Stimulated activated naive CD8-positive, alpha-beta T cell treated with anti-CD3 and anti-CD28 coated beads, Interleukin-15, amount 100 ng/mL, for 72 hours (primary cell): ENCODE results near the gene CYFIP1.

Experiments used
- ATAC-seq: fragments of 150-1000 bp; cut with Tn5 transposase; 2 replicates; pipeline ENCODE4 v1.10.0; 2021; ENCODE audit warnings: mild to moderate bottlenecking, moderate library complexity
- DNase-seq, 2 donors: peaks; one replicate each; pipeline ENCODE4 v3.0.0; 2021 to 2022
- H3K27ac Mint-ChIP-seq, 2 donors: one replicate each; pipeline ENCODE4 v1.8.0; 2022; ENCODE audit warnings: mild to moderate bottlenecking in 2 of 2, mixed read lengths in 2 of 2, moderate library complexity in 2 of 2
- H3K27me3 Mint-ChIP-seq: one replicate; pipeline ENCODE4 v1.8.0; 2022; ENCODE audit warnings: mixed read lengths
- H3K4me1 Mint-ChIP-seq: one replicate; pipeline ENCODE4 v1.8.0; 2022; ENCODE audit warnings: mild to moderate bottlenecking, mixed read lengths
- H3K4me3 Mint-ChIP-seq, 2 donors: one replicate each; pipeline ENCODE4 v1.8.0; 2022; ENCODE audit warnings: mild to moderate bottlenecking in 2 of 2, mixed read lengths in 2 of 2, moderate library complexity in 1 of 2
- H3K9me3 Mint-ChIP-seq, 2 donors: one replicate each; pipeline ENCODE4 v1.8.0; 2022; ENCODE audit warnings: mixed read lengths in 2 of 2

Gene CYFIP1

DNA sequence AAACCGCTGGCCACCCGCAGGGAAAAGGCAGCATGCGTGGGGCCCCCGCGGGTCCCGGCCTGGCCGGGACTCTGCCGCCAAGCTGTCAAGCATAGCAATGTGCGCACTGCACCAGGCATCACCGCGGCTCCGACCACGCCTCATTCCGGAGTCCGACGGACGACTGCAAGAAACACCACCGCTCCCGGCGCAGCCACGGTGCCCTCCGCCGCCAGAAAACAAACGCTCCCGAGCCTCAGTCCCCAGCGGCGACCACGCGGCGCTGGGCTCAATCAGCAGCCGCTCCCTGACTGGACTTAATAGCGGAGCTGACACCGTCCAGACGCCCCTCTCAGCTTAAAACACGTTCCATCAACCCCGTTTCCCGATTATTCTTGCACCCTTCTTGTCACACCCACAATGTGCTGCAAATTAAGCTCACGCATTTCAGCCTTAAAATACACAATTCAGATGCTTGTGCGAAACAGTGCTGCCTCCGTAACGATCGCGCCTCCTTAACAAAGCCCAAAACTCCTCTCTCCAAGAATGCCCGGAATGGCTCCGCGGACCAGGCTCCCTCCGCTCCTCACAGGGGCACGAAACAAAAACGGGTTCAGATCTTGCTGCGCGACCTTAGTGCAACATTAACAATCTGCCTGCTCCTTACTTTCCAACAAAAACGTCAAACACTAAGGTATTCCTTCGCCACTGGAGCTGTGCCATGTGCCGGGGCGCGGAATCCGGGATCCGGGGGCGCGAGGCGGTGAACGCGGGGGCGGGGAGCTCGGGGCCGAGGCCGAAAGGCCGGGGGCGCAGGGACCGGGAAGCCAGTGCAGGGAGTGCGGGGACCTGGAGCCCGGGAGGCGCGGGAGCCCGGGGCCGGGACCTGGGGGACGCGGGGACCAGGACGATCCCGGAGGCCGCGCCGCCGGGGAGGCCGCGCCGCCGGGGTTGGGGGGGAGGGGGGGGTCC lies 655 bp downstream of the CYFIP1 start:
- peaks cover 16% of the 10 kb centered on the region for H3K4me1 Mint-ChIP-seq
- ATAC-seq (peak; percentile 74), DNase-seq (peak; percentile 35 to 43)
- peak overlapping the region; percentile 91 to 93 for H3K4me3 Mint-ChIP-seq
- H3K27me3 Mint-ChIP-seq: peaks cover 18% of the 10 kb centered on the region
- H3K27ac Mint-ChIP-seq: peak overlapping the region; percentile 7 to 80
- H3K9me3 Mint-ChIP-seq: no peaks in the 10 kb centered on the region

DNA sequence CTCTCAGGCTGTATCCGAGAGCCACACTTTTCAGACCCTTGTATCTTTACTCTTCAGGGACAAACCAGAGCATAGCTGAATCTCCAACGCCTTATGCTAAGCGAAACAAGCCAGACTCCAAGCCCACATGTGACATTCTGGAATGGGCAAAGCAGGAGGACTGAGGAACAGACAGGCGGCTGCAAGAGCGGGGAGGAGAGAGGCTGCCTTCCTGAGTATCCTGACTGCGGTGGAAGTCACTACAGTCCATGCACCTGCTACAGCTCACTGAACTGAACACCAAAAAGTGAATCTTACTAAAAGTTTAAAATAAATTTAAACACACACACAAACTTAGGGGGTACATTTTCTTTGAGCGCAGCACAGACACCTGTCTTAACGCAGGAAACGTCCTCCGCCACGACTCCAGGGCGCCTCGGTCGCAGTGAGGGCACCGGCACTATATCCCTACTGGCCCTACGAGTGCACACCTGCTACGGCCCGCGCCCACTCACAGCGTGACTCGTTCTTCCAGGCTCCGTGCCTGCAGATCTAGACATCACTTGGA lies 1.4 kb downstream of the CYFIP1 start:
- peak; percentile 64 for ATAC-seq
- Mint-ChIP-seq H3K4me3 (peak overlapping the region; percentile 91 to 93), H3K27me3 (peaks cover 18% of the 10 kb centered on the region), H3K4me1 (peaks cover 16% of the 10 kb centered on the region), H3K9me3 (no peaks in the 10 kb centered on the region), H3K27ac (peak overlapping the region in 1 of 2 donors; percentile 7)
- DNase-seq: no peak

DNA sequence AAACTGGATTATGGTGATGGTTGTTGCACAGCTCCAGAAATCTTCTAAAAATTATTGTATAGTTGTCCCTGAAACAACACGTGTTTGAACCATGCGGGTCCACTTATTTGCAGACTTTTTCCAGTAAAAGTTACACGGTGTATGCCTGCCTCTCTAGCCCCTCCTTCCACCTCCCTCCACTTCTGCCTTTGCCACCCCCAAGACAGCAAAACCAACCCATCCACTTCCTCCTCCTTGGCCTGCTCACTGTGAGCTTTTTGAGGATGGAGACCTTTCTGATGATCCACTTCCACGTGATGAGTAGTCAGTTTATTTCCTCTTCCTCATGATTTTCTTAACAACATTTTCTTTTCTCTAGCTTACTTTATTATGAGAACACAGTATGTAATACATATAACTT lies 5.4 kb downstream of the CYFIP1 start:
- no peak for ATAC-seq
- H3K9me3 Mint-ChIP-seq: no peaks in the 10 kb centered on the region
- H3K27ac Mint-ChIP-seq: peak overlapping the region in 1 of 2 donors; percentile 15
- no peak for DNase-seq
- no peak overlapping the region for H3K4me3 Mint-ChIP-seq
- H3K4me1 Mint-ChIP-seq: peaks cover 20% of the 10 kb centered on the region
- peaks cover 23% of the 10 kb centered on the region for H3K27me3 Mint-ChIP-seq

DNA sequence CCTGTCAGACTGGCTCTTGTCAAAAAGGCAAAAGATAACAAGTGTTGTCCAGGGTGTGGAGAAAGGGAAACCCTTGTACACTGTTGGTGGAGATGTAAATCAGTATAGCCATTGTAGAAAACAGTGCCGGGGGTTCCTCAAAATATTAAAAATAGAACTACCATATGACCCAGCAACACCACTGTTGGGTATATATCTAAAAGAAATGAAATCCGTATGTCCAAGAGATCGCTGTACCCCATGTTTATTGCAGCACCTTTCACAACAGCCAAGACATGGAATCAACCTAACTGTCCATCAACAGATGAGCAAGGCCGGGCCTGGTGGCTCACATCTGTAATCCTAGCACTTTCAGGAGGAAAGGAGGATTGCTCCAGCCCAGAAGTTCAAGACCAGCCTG lies 6.2 kb downstream of the CYFIP1 start:
- no peak for DNase-seq
- H3K4me3 Mint-ChIP-seq: no peak overlapping the region
- H3K27me3 Mint-ChIP-seq: peaks cover 16% of the 10 kb centered on the region
- H3K4me1 Mint-ChIP-seq: peaks cover 12% of the 10 kb centered on the region
- H3K27ac Mint-ChIP-seq: no peak overlapping the region
- peaks cover 0 to 6% of the 10 kb centered on the region in 2 donors for H3K9me3 Mint-ChIP-seq
- ATAC-seq: no peak

DNA sequence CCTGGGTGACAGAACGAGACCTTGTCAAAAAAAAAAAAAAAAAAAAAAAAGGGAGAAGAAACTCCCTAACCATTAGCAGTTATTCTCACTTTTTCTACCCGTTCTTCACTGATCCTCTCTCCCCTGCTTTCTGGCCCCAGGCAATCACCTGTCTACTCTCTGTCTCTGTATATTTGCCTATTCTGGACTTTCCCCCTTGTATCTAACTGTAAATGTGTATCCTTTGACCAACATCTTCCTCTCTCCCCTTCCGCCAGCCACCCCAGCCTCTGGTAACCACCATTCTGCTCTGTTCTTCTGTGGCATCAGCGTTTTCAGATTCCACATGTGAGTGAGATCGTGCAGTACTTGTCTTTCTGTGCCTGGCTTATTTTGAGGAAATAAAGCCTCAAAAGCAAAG lies 6.9 kb downstream of the CYFIP1 start:
- peaks cover 0 to 6% of the 10 kb centered on the region in 2 donors for H3K9me3 Mint-ChIP-seq
- H3K27ac Mint-ChIP-seq: peak overlapping the region in 1 of 2 donors; percentile 23
- peaks cover 5% of the 10 kb centered on the region for H3K4me1 Mint-ChIP-seq
- DNase-seq (no peak), ATAC-seq (no peak)
- H3K27me3 Mint-ChIP-seq: peaks cover 9% of the 10 kb centered on the region
- H3K4me3 Mint-ChIP-seq: no peak overlapping the region

DNA sequence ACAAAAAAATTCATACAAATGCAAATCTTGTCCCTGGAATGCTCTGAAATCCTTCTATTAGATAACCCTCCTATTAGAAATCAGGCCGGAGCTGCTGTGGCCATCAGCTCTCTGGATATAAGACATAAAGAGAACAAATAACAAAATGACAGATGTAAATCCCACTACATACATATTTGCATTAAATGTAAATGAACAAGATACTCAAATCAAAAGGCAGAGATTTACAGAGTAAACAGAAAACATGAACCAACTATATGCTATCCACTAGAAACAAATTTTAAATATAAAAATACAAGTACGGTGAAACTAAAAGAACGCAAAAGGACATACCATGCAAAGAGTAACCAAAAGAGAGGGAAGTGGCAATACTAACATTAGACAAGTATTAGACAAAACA lies 10.7 kb downstream of the CYFIP1 start:
- Mint-ChIP-seq H3K4me3 (no peak overlapping the region), H3K4me1 (peaks cover 5% of the 10 kb centered on the region), H3K27me3 (peaks cover 8% of the 10 kb centered on the region), H3K9me3 (peaks cover 0 to 6% of the 10 kb centered on the region in 2 donors), H3K27ac (no peak overlapping the region)
- ATAC-seq (no peak), DNase-seq (no peak)

DNA sequence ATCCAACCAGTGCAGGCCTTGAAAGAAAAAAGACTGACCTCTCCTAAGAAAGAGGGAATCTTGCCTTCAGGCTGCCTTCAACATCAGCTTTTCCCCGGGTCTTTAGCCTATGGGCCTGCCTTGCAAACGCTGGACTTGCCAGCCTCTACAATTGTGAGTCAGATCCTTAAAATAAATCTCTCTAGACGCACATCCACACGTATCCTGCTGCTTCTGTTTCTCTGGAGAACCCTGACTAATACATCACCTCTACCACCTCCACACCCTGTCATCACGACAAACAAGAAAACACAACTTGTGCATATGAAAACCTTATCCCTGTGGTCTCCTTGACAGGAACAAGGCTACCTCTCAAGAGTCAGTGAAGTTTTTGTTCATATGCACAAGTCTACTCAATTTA lies 11.8 kb downstream of the CYFIP1 start:
- H3K4me1 Mint-ChIP-seq: peaks cover 3% of the 10 kb centered on the region
- no peak for DNase-seq
- H3K27ac Mint-ChIP-seq: peak overlapping the region in 1 of 2 donors; percentile 9
- peaks cover 4% of the 10 kb centered on the region for H3K27me3 Mint-ChIP-seq
- H3K9me3 Mint-ChIP-seq: peaks cover 0 to 6% of the 10 kb centered on the region in 2 donors
- H3K4me3 Mint-ChIP-seq: no peak overlapping the region
- ATAC-seq: no peak

DNA sequence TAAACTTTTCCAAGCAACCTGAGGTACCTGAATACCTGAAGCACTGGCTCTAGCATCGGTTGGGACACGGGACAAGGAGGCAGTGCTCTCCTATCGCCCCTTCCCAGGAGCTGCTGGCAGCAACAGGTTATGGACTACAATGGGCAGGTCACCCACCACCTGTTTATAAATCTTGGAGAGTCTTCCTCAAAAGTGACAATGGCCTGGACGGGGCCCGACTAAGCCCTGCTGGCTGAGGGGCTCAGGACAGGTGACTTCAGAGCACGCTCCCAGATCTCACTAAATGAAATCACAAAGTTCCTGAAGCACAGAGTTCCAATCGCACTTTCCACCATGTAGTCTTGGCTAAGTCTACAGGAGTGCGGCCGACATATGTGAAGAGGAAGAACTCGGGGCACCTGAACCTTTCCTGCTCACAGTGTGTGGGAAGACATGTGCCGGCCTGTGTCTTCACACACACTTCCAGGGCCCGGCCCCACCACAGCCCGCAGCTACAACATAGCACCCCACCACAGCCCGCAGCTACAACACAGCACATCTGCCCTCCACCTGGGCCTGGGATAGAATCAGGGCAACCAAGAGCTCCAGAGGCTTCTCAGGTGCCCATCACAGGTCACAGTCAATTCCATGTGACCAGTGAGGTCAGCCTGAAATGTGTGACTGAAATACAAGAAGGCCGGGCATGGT lies 12.9 kb downstream of the CYFIP1 start:
- peaks cover 0 to 6% of the 10 kb centered on the region in 2 donors for H3K9me3 Mint-ChIP-seq
- no peak for DNase-seq
- H3K4me3 Mint-ChIP-seq: no peak overlapping the region
- no peak overlapping the region for H3K27ac Mint-ChIP-seq
- no peaks in the 10 kb centered on the region for H3K27me3 Mint-ChIP-seq
- no peak for ATAC-seq
- H3K4me1 Mint-ChIP-seq: no peaks in the 10 kb centered on the region

DNA sequence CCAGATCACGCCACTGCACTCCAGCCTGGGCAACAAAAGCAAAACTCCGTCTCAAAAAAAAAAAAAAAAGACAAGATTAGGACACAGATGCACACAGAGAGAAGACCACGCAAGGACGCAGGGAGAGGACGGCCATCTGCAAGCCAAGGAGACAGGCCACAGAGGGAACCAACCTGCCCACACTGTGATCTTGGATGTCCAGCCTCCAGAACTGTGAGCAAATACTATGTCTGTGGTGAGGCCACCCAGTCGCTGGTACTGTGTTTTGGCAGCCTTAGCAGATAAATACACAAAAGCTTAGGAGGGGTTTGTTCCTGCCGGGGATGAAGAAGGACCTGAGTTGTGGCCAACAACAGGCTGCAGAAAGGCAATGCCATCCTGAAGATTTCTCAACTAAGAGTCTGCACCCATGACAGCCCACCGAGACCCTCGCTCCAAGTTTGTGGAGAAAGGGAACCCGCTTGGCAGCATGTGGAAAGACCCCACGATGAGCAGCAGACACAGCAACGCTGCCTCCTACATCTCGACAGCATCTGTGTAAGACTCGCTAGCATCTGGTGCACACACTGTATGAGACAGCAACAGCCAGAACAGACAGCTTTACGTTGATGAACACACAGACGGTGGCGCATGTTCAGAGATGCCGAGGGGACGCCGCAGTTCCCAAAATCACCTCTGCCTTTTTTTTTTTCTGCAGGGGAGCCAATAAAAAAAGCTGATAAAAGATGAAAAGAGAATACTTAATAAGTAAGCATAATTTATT lies 13.7 kb downstream of the CYFIP1 start:
- no peak for DNase-seq
- H3K9me3 Mint-ChIP-seq: peaks cover 0 to 6% of the 10 kb centered on the region in 2 donors
- no peaks in the 10 kb centered on the region for H3K4me1 Mint-ChIP-seq
- no peak for ATAC-seq
- no peak overlapping the region for H3K4me3 Mint-ChIP-seq
- H3K27me3 Mint-ChIP-seq: no peaks in the 10 kb centered on the region
- no peak overlapping the region for H3K27ac Mint-ChIP-seq

DNA sequence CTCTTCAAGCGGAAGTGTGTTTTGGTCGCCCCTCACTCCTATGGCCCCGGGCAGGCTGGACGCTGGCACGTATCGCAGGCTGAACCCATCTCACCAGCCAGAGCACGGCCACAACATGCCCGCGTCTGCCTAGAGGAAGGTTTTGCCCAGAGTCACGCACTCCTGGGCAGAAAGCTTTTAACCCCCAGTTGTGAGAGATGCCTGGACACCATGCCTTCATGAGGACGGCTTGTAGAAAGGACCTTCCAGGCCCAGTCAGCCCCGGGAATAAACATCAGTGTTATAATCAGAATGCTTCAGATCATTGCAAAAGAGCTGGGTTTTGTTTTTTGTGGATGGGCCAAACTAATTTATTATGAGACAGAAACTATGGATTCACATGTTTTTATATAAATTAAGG lies 16.5 kb downstream of the CYFIP1 start:
- Mint-ChIP-seq H3K4me1 (peaks cover 3% of the 10 kb centered on the region), H3K9me3 (no peaks in the 10 kb centered on the region), H3K27ac (no peak overlapping the region), H3K4me3 (no peak overlapping the region), H3K27me3 (no peaks in the 10 kb centered on the region)
- DNase-seq (no peak), ATAC-seq (no peak)

DNA sequence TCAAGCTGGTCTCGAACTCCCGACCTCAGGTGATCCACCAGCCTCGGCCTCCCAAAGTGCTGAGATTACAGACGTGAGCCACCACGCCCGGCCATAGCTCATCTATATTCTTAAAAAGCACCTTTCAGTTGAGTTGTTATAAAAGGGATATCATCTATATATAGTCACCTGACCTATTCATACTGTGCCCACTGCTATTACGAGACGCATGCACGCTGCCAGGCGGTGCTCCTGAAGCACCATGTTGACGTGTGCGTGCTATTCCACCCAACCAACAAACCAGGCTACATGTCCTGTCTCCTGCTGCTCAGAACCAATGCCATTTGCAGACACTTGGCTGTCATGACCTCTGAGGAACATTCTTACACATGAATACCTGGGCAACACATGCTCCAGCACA lies 17.6 kb downstream of the CYFIP1 start:
- Mint-ChIP-seq H3K9me3 (no peaks in the 10 kb centered on the region), H3K4me3 (no peak overlapping the region), H3K27ac (no peak overlapping the region), H3K27me3 (no peaks in the 10 kb centered on the region), H3K4me1 (peaks cover 6% of the 10 kb centered on the region)
- ATAC-seq (no peak), DNase-seq (no peak)

DNA sequence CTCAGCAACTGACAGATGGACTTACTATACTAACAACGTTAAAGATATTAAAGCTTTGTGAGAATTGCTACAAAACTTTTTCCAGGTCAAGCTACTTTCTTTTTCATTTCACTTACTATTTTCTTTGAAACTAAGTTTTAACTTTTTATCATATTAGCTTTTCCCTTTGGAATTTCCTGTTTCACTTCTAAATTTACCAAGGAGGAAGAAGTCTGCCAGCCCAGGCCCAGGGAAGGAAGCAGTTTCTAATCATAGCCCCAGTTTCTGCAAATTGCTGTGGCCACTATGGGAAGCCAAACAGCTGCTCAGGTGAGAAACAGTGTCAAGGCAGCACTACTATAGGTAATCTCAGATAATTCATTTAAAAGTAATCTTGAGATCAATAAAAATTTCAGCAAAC lies 18.4 kb downstream of the CYFIP1 start:
- Mint-ChIP-seq H3K4me1 (peaks cover 6% of the 10 kb centered on the region), H3K27me3 (no peaks in the 10 kb centered on the region), H3K4me3 (no peak overlapping the region), H3K27ac (no peak overlapping the region), H3K9me3 (no peaks in the 10 kb centered on the region)
- ATAC-seq: no peak
- no peak for DNase-seq

DNA sequence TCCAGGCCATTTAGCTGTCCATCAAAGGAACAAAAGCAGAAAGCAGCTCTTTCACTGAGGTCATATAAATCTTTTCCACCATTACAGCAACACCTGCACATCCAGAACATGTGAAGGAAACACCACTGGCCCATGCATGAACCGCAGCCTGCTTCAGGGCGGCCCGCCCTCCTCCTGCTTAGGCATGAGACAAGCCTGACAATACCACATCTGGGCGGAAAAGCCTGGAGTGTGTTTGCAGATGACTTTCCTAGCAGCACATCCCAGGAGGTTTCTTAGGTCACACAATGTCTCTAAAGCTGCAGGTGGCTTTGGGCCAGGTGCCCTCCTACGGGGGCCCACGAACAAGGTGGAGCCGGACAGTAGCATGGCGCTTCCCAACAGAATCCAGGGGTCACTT lies 19.6 kb downstream of the CYFIP1 start:
- no peak for ATAC-seq
- Mint-ChIP-seq H3K4me3 (no peak overlapping the region), H3K9me3 (no peaks in the 10 kb centered on the region), H3K27ac (no peak overlapping the region), H3K27me3 (no peaks in the 10 kb centered on the region), H3K4me1 (peaks cover 6% of the 10 kb centered on the region)
- DNase-seq: no peak

DNA sequence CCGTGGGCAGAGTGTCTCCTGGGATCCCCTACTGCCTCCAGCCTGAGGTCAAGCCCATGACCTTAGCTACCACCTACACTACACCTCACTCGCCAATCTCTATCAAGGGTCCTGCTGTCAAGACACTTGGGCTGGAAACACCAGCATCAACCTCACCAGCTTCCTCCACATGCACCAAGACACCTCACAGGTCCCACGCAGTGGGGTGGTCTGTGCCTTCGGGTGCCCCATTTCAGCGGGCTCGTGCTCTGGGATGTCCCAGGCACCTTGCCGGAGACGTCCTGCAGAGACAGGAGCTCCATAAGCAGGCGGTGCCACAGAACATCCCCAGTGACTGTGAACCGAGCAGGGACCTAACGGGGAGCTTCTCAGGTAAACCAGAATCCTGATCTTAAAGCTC lies 20.0 kb downstream of the CYFIP1 start:
- Mint-ChIP-seq H3K27me3 (no peaks in the 10 kb centered on the region), H3K4me3 (no peak overlapping the region), H3K9me3 (no peaks in the 10 kb centered on the region), H3K4me1 (peaks cover 6% of the 10 kb centered on the region), H3K27ac (no peak overlapping the region)
- DNase-seq (no peak), ATAC-seq (no peak)

DNA sequence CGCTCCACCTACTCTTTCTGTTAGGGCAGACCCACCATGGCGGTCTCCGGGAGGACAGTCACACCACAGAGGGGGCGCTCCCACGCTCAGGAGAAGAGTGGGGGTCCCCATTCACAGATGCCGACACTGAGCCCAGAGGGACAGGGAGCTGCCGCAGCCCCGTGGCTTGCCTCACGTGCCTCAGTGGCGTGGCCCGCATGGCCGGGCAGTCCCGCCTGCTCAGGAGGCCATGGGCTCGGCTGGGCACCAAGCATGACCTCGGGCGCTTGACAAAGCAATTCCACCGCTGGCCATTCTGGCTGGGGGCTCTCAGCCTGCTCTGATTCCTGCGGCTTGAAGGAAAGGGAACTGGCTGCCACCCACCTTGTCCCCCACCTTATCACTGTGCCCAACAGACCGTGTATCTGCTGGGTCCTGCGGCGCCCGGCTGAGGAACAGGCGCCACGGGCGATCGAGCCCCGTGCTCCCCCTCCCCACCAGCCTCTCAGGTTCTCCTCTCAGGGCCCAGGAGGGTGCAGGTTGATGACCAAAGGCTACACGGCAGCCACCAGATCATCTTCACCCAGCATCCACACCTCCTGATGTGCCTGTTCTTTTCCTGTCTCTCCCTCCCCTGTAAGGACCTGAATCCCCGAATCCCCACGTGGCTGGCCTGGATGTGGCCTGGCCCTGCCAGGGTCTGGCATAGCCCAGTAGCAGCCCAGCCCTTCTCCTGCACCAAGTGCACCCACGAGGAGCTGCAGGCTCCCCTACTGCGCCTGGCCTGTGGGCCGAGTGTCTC lies 20.7 kb downstream of the CYFIP1 start:
- peaks cover 6% of the 10 kb centered on the region for H3K4me1 Mint-ChIP-seq
- no peak overlapping the region for H3K27ac Mint-ChIP-seq
- H3K27me3 Mint-ChIP-seq: no peaks in the 10 kb centered on the region
- H3K9me3 Mint-ChIP-seq: no peaks in the 10 kb centered on the region
- DNase-seq: no peak
- no peak for ATAC-seq
- no peak overlapping the region for H3K4me3 Mint-ChIP-seq
